Gastrocnemius medialis (tissue), 4 donors: ENCODE results near the gene NTN1.
A peak's percentile ranks its signal among the peaks of the same experiment; 100 is the strongest.

Experiments
- CTCF ChIP-seq, 5 experiments: fragments of 450-650 bp in 3 of 5; fragments of 200-600 bp in 2 of 5; sonication (generic) in 2 of 5; IDR thresholded peaks in 4 of 5; conservative IDR thresholded peaks in 1 of 5; 1 replicate in 4 of 5; 2 replicates in 1 of 5; pipeline ENCODE4 v1.5.1; 2016 to 2019; ENCODE audit warnings: antibody characterized with exemption in 5 of 5, mild to moderate bottlenecking in 3 of 5, moderate library complexity in 3 of 5
- POLR2A ChIP-seq, 2 donors: fragments of 450-650 bp; IDR thresholded peaks; one replicate each; pipeline ENCODE4 v1.6.1; 2017; ENCODE audit warnings: antibody characterized with exemption in 2 of 2, mild to moderate bottlenecking in 2 of 2, moderate library complexity in 2 of 2

GRCh38 chr17:9239793-9240658 lies 218.7 kb downstream of the NTN1 start:
- no peak for TF ChIP-seq CTCF (IDR thresholded peaks at IDR 0.05 in 4 of 5, conservative IDR thresholded peaks at IDR 0.05 in 1 of 5)
- peak; percentile 66 to 75 for TF ChIP-seq POLR2A (IDR thresholded peaks at IDR 0.05)
